Measurements from ENCODE around the gene KRTAP5-11. TPM values are rescaled to one million over a fixed set of nuclear protein-coding genes. Genes with fewer than 3 reads are reported as not detected.
A peak's percentile ranks its signal among the peaks of the same experiment; 100 is the strongest.
"Not testable (repeated sequence)": the region's sequence is repeated elsewhere in the genome, so short reads cannot be mapped to it uniquely, and the experiment has no call there.

KRTAP5-11 gene
- total and polyA plus RNA-seq, 5 donors from 2014 or later: not detected

GRCh38 chr11:71613931-71614330 is 31.3 kb upstream of the KRTAP5-11 start:
- not testable (repeated sequence) for H3K36me3 ChIP-seq (ENCODE audit: control insufficient read depth, insufficient read depth, low read length); H3K9me3 ChIP-seq (ENCODE audit: control insufficient read depth in 2 of 2, low read length in 2 of 2); H3K27ac Mint-ChIP-seq; H3K4me1 ChIP-seq (ENCODE audit: control insufficient read depth, insufficient read depth, low read length, poor library complexity, severe bottlenecking); H3K9me3 Mint-ChIP-seq; H3K27me3 Mint-ChIP-seq; H3K4me3 ChIP-seq (ENCODE audit: low read depth, low read length); DNase-seq; H3K4me1 Mint-ChIP-seq; H3K27me3 ChIP-seq (ENCODE audit: control insufficient read depth, insufficient read depth, low read length); H3K36me3 Mint-ChIP-seq; H3K4me3 Mint-ChIP-seq; ATAC-seq (ENCODE audit: low read depth in 2 of 2); H3K27ac ChIP-seq (ENCODE audit: insufficient read depth, low read length, poor library complexity, severe bottlenecking)

- not testable (repeated sequence) for H3K9me3 Mint-ChIP-seq; H3K36me3 Mint-ChIP-seq; H3K4me1 Mint-ChIP-seq; H3K4me3 Mint-ChIP-seq; ATAC-seq (ENCODE audit: low read depth in 2 of 2); H3K27ac Mint-ChIP-seq; H3K4me1 ChIP-seq (ENCODE audit: control insufficient read depth, insufficient read depth, low read length, poor library complexity, severe bottlenecking); H3K27ac ChIP-seq (ENCODE audit: insufficient read depth, low read length, poor library complexity, severe bottlenecking); H3K9me3 ChIP-seq (ENCODE audit: control insufficient read depth in 2 of 2, low read length in 2 of 2); DNase-seq; H3K36me3 ChIP-seq (ENCODE audit: control insufficient read depth, insufficient read depth, low read length); H3K27me3 ChIP-seq (ENCODE audit: control insufficient read depth, insufficient read depth, low read length); H3K4me3 ChIP-seq (ENCODE audit: low read depth, low read length)
- peaks cover 16% of the 10 kb centered on the region for H3K27me3 Mint-ChIP-seq
Measured at GRCh38 chr11:71611218-71611910, 28.7 kb upstream of the KRTAP5-11 start.

GRCh38 chr11:71608272-71608671 is 25.6 kb upstream of the KRTAP5-11 start:
- H3K9me3 ChIP-seq (ENCODE audit: control insufficient read depth in 2 of 2, low read length in 2 of 2); H3K36me3 ChIP-seq (ENCODE audit: control insufficient read depth, insufficient read depth, low read length); DNase-seq; H3K27me3 ChIP-seq (ENCODE audit: control insufficient read depth, insufficient read depth, low read length); H3K4me1 ChIP-seq (ENCODE audit: control insufficient read depth, insufficient read depth, low read length, poor library complexity, severe bottlenecking); H3K36me3 Mint-ChIP-seq; H3K9me3 Mint-ChIP-seq; H3K27ac ChIP-seq (ENCODE audit: insufficient read depth, low read length, poor library complexity, severe bottlenecking); H3K4me1 Mint-ChIP-seq; H3K4me3 ChIP-seq (ENCODE audit: low read depth, low read length); ATAC-seq (ENCODE audit: low read depth in 2 of 2); H3K27ac Mint-ChIP-seq; H3K4me3 Mint-ChIP-seq: not testable (repeated sequence)
- peaks cover 38% of the 10 kb centered on the region for H3K27me3 Mint-ChIP-seq

- peak overlapping the region in 1 of 4 donors; percentile 61 for H3K4me3 Mint-ChIP-seq
- H3K27me3 Mint-ChIP-seq: peaks cover 38% of the 10 kb centered on the region
- not testable (repeated sequence) for H3K9me3 Mint-ChIP-seq; H3K36me3 ChIP-seq (ENCODE audit: control insufficient read depth, insufficient read depth, low read length); H3K27ac Mint-ChIP-seq; H3K4me1 Mint-ChIP-seq; H3K4me1 ChIP-seq (ENCODE audit: control insufficient read depth, insufficient read depth, low read length, poor library complexity, severe bottlenecking); H3K9me3 ChIP-seq (ENCODE audit: control insufficient read depth in 2 of 2, low read length in 2 of 2); H3K36me3 Mint-ChIP-seq; H3K27ac ChIP-seq (ENCODE audit: insufficient read depth, low read length, poor library complexity, severe bottlenecking); ATAC-seq (ENCODE audit: low read depth in 2 of 2); DNase-seq; H3K4me3 ChIP-seq (ENCODE audit: low read depth, low read length); H3K27me3 ChIP-seq (ENCODE audit: control insufficient read depth, insufficient read depth, low read length)
Measured at GRCh38 chr11:71607520-71608216, 25.0 kb upstream of the KRTAP5-11 start.

- H3K9me3 Mint-ChIP-seq; DNase-seq; ATAC-seq (ENCODE audit: low read depth in 2 of 2); H3K36me3 Mint-ChIP-seq; H3K4me1 ChIP-seq (ENCODE audit: control insufficient read depth, insufficient read depth, low read length, poor library complexity, severe bottlenecking); H3K27ac ChIP-seq (ENCODE audit: insufficient read depth, low read length, poor library complexity, severe bottlenecking); H3K4me1 Mint-ChIP-seq; H3K27me3 ChIP-seq (ENCODE audit: control insufficient read depth, insufficient read depth, low read length); H3K27ac Mint-ChIP-seq; H3K36me3 ChIP-seq (ENCODE audit: control insufficient read depth, insufficient read depth, low read length); H3K4me3 ChIP-seq (ENCODE audit: low read depth, low read length); H3K9me3 ChIP-seq (ENCODE audit: control insufficient read depth in 2 of 2, low read length in 2 of 2): not testable (repeated sequence)
- H3K4me3 Mint-ChIP-seq: peak overlapping the region in 2 of 4 donors; percentile 26 to 60
- H3K27me3 Mint-ChIP-seq: peaks cover 38% of the 10 kb centered on the region
Measured at GRCh38 chr11:71606853-71607519, 24.3 kb upstream of the KRTAP5-11 start.

- not testable (repeated sequence) for ATAC-seq (ENCODE audit: low read depth in 2 of 2); H3K27me3 ChIP-seq (ENCODE audit: control insufficient read depth, insufficient read depth, low read length); H3K9me3 ChIP-seq (ENCODE audit: control insufficient read depth in 2 of 2, low read length in 2 of 2); H3K9me3 Mint-ChIP-seq; H3K4me3 Mint-ChIP-seq; H3K36me3 Mint-ChIP-seq; H3K27ac ChIP-seq (ENCODE audit: insufficient read depth, low read length, poor library complexity, severe bottlenecking); DNase-seq; H3K36me3 ChIP-seq (ENCODE audit: control insufficient read depth, insufficient read depth, low read length); H3K27ac Mint-ChIP-seq; H3K4me1 ChIP-seq (ENCODE audit: control insufficient read depth, insufficient read depth, low read length, poor library complexity, severe bottlenecking); H3K4me1 Mint-ChIP-seq; H3K4me3 ChIP-seq (ENCODE audit: low read depth, low read length)
- peaks cover 43% of the 10 kb centered on the region for H3K27me3 Mint-ChIP-seq
Measured at GRCh38 chr11:71604798-71605488, 22.3 kb upstream of the KRTAP5-11 start.

- not testable (repeated sequence) for H3K36me3 Mint-ChIP-seq; H3K27me3 ChIP-seq (ENCODE audit: control insufficient read depth, insufficient read depth, low read length); ATAC-seq (ENCODE audit: low read depth in 2 of 2); H3K4me3 ChIP-seq (ENCODE audit: low read depth, low read length); H3K27ac ChIP-seq (ENCODE audit: insufficient read depth, low read length, poor library complexity, severe bottlenecking); H3K9me3 ChIP-seq (ENCODE audit: control insufficient read depth in 2 of 2, low read length in 2 of 2); H3K4me1 Mint-ChIP-seq; H3K4me3 Mint-ChIP-seq; H3K4me1 ChIP-seq (ENCODE audit: control insufficient read depth, insufficient read depth, low read length, poor library complexity, severe bottlenecking); H3K27ac Mint-ChIP-seq; H3K9me3 Mint-ChIP-seq; H3K36me3 ChIP-seq (ENCODE audit: control insufficient read depth, insufficient read depth, low read length); DNase-seq
- peaks cover 34% of the 10 kb centered on the region for H3K27me3 Mint-ChIP-seq
Measured at GRCh38 chr11:71603221-71603620, 20.5 kb upstream of the KRTAP5-11 start.

Data from CD4-positive, CD25-positive, alpha-beta regulatory T cell (primary cell).